SK-N-SH treated with all-trans-retinoic acid at 6 μM for 48 hours (cell line): ENCODE measurements around the gene DDX31.

Experiments used
- ATAC-seq: fragments of 200-7000 bp; cut with Tn5 transposase; 3 replicates; pipeline ENCODE4 v1.9.1; 2020; ENCODE audit warnings: mild to moderate bottlenecking, moderate library complexity
- ARNTL ChIP-seq: fragments of 450-650 bp; formaldehyde crosslinking; IDR thresholded peaks from 2 replicates; pipeline ENCODE4 v1.5.0; 2020; ENCODE audit warnings: low read depth, mild to moderate bottlenecking, moderate library complexity, borderline replicate concordance
- BACH2 ChIP-seq: fragments of 250-450 bp; sonication (Bioruptor Pico); IDR thresholded peaks from 2 replicates; pipeline ENCODE4 v1.9.0; 2021; ENCODE audit warnings: mild to moderate bottlenecking, borderline replicate concordance
- CREB5 ChIP-seq: fragments of 250-450 bp; sonication (Bioruptor Pico); IDR thresholded peaks from 2 replicates; pipeline ENCODE4 v1.5.1; 2020; ENCODE audit warnings: low read depth, mild to moderate bottlenecking, moderate library complexity
- CSDC2 ChIP-seq: fragments of 250-450 bp; sonication (Bioruptor Pico); IDR thresholded peaks from 2 replicates; pipeline ENCODE4 v1.5.0; 2020; ENCODE audit warnings: mild to moderate bottlenecking, moderate library complexity
- CSRNP3 ChIP-seq: fragments of 250-450 bp; sonication (Bioruptor Pico); IDR thresholded peaks from 2 replicates; pipeline ENCODE4 v1.5.1; 2021; ENCODE audit warnings: mild to moderate bottlenecking, moderate library complexity
- ESRRG ChIP-seq: fragments of 250-450 bp; sonication (Bioruptor Pico); IDR thresholded peaks from 2 replicates; pipeline ENCODE4 v1.6.1; 2021; ENCODE audit warnings: mild to moderate bottlenecking
- GLIS3 ChIP-seq: fragments of 250-450 bp; sonication (Bioruptor Pico); IDR thresholded peaks from 2 replicates; pipeline ENCODE4 v1.5.0; 2020; ENCODE audit warnings: mild to moderate bottlenecking, moderate library complexity
- ISL1 ChIP-seq: fragments of 250-450 bp; sonication (Bioruptor Pico); IDR thresholded peaks from 2 replicates; pipeline ENCODE4 v2.1.2; 2022; ENCODE audit warnings: mild to moderate bottlenecking, moderate library complexity
- OSR1 ChIP-seq: fragments of 250-450 bp; sonication (Bioruptor Pico); IDR thresholded peaks from 2 replicates; pipeline ENCODE4 v1.8.0; 2022; ENCODE audit warnings: moderate library complexity, mild to moderate bottlenecking, inconsistent platforms
- PATZ1 ChIP-seq: fragments of 250-450 bp; sonication (Bioruptor Pico); IDR thresholded peaks from 2 replicates; pipeline ENCODE4 v1.8.0; 2020; ENCODE audit warnings: mild to moderate bottlenecking, moderate library complexity, borderline replicate concordance
- POU6F1 ChIP-seq: fragments of 250-450 bp; sonication (Bioruptor Pico); IDR thresholded peaks from 2 replicates; pipeline ENCODE4 v1.8.0; 2021; ENCODE audit warnings: low read depth, mild to moderate bottlenecking, moderate library complexity, borderline replicate concordance
- PPARA ChIP-seq: fragments of 250-450 bp; sonication (Bioruptor Pico); IDR thresholded peaks from 2 replicates; pipeline ENCODE4 v1.5.0; 2020; ENCODE audit warnings: mild to moderate bottlenecking, borderline replicate concordance
- RARB ChIP-seq: fragments of 250-450 bp; sonication (Bioruptor Pico); IDR thresholded peaks from 2 replicates; pipeline ENCODE4 v1.8.0; 2021; ENCODE audit warnings: mild to moderate bottlenecking, moderate library complexity
- SNAI2 ChIP-seq: fragments of 250-450 bp; sonication (Bioruptor Pico); IDR thresholded peaks from 2 replicates; pipeline ENCODE4 v1.5.0; 2020; ENCODE audit warnings: mild to moderate bottlenecking, moderate library complexity
- TCF4 ChIP-seq: fragments of 250-450 bp; sonication (Bioruptor Pico); IDR thresholded peaks from 2 replicates; pipeline ENCODE4 v1.8.0; 2021; ENCODE audit warnings: mild to moderate bottlenecking, moderate library complexity, borderline replicate concordance
- TOX ChIP-seq: fragments of 250-450 bp; sonication (Bioruptor Pico); IDR thresholded peaks from 2 replicates; pipeline ENCODE4 v1.8.0; 2021; ENCODE audit warnings: mild to moderate bottlenecking, moderate library complexity, borderline replicate concordance
- TSHZ2 ChIP-seq: fragments of 250-450 bp; sonication (Bioruptor Pico); IDR thresholded peaks from 2 replicates; pipeline ENCODE4 v1.5.0; 2020; ENCODE audit warnings: mild to moderate bottlenecking, moderate library complexity
- ZFP3 ChIP-seq: fragments of 250-450 bp; sonication (Bioruptor Pico); IDR thresholded peaks from 2 replicates; pipeline ENCODE4 v1.5.0; 2020; ENCODE audit warnings: mild to moderate bottlenecking, moderate library complexity
- ZFP30 ChIP-seq: fragments of 450-650 bp; formaldehyde crosslinking; IDR thresholded peaks from 2 replicates; pipeline ENCODE4 v1.5.0; 2022; ENCODE audit warnings: mild to moderate bottlenecking, moderate library complexity
- ZNF565 ChIP-seq: fragments of 450-650 bp; formaldehyde crosslinking; conservative IDR thresholded peaks from 2 replicates; pipeline ENCODE4 v1.5.0; 2020; ENCODE audit warnings: low read depth, mild to moderate bottlenecking, moderate library complexity
- ZNF70 ChIP-seq: fragments of 450-650 bp; formaldehyde crosslinking; IDR thresholded peaks from 2 replicates; pipeline ENCODE4 v1.5.0; 2020; ENCODE audit warnings: mild to moderate bottlenecking, moderate library complexity
- ZNF8 ChIP-seq: fragments of 450-650 bp; formaldehyde crosslinking; IDR thresholded peaks from 2 replicates; pipeline ENCODE4 v1.5.0; 2020; ENCODE audit warnings: mild to moderate bottlenecking, moderate library complexity

Gene DDX31

GRCh38 chr9:132634327-132634726, 35.5 kb downstream of the DDX31 start:
- ATAC-seq: no peak
- no peak for TF ChIP-seq GLIS3 (CRISPR knock-in tag)
- TF ChIP-seq SNAI2 (CRISPR knock-in tag): no peak
- TF ChIP-seq OSR1 (CRISPR knock-in tag): no peak
- TF ChIP-seq ZNF70 (CRISPR knock-in tag): no peak
- TF ChIP-seq PATZ1: no peak
- no peak for TF ChIP-seq BACH2 (CRISPR knock-in tag)
- TF ChIP-seq ZNF8 (CRISPR knock-in tag): no peak
- no peak for TF ChIP-seq TSHZ2 (CRISPR knock-in tag)
- TF ChIP-seq TOX (CRISPR knock-in tag): no peak
- no peak for TF ChIP-seq ZNF565 (CRISPR knock-in tag)
- no peak for TF ChIP-seq ESRRG (CRISPR knock-in tag)
- TF ChIP-seq PPARA (CRISPR knock-in tag): no peak

GRCh38 chr9:132632413-132633129, 37.2 kb downstream of the DDX31 start:
- no peak for TF ChIP-seq ESRRG (CRISPR knock-in tag)
- TF ChIP-seq ARNTL (CRISPR knock-in tag): no peak
- ATAC-seq: no peak

- TF ChIP-seq ESRRG (CRISPR knock-in tag) (no peak), RARB (CRISPR knock-in tag) (no peak), OSR1 (CRISPR knock-in tag) (no peak), ARNTL (CRISPR knock-in tag) (no peak), ISL1 (CRISPR knock-in tag) (no peak), TOX (CRISPR knock-in tag) (no peak), ZNF70 (CRISPR knock-in tag) (no peak), BACH2 (CRISPR knock-in tag) (no peak), TSHZ2 (CRISPR knock-in tag) (no peak), POU6F1 (CRISPR knock-in tag) (no peak), GLIS3 (CRISPR knock-in tag) (no peak), PPARA (CRISPR knock-in tag) (no peak), ZFP30 (CRISPR knock-in tag) (no peak), CSRNP3 (no peak), ZNF8 (CRISPR knock-in tag) (no peak), CSDC2 (CRISPR knock-in tag) (no peak), PATZ1 (no peak), ZFP3 (no peak), CREB5 (no peak), TCF4 (CRISPR knock-in tag) (no peak)
- no peak for ATAC-seq
These were observed 38.1 kb downstream of the DDX31 start for GRCh38 chr9:132631685-132632084.
